PC-3 (cell line): ENCODE results near the gene OR2H1. TPM values are rescaled to one million over a fixed set of nuclear protein-coding genes. Genes with fewer than 3 reads are reported as not detected.

ENCODE experiments used
- ATAC-seq: fragments of 200-7000 bp; cut with Tn5 transposase; 2 replicates; pipeline ENCODE4 v1.9.1; 2020; ENCODE audit warnings: mild to moderate bottlenecking, moderate library complexity
- BruUV-seq: library from RNA; stranded (reverse); fragments of 400-500 nt; replicated peaks from 2 replicates; lab custom pipeline; 2021; lab: Mats Ljungman, UMichigan
- CTCF ChIA-PET: fragments of 300-600 bp; sonication (Branson Sonifier 250); formaldehyde crosslinking; loops from one replicate; lab custom pipeline; 2022; ENCODE audit warnings: antibody characterized with exemption; lab: Charles Lee
- POLR2A ChIA-PET: fragments of 300-600 bp; sonication (Branson Sonifier 250); formaldehyde crosslinking; loops from one replicate; lab custom pipeline; 2022; ENCODE audit warnings: antibody characterized with exemption; ENCODE audit not compliant: unreplicated experiment; lab: Charles Lee
- DNase-seq: peaks from one replicate; pipeline ENCODE4 v3.0.0-alpha.2; 2015
- H2AFZ ChIP-seq: fragments of 300-600 bp; sonication (generic); 2 replicates; pipeline ENCODE4 v1.6.0; 2016; ENCODE audit warnings: antibody characterized with exemption, low read length
- H3F3A ChIP-seq: fragments of 300-600 bp; sonication (generic); one replicate; pipeline ENCODE4 v1.6.0; 2017; ENCODE audit warnings: antibody characterized with exemption, low read length, control low read depth, mild to moderate bottlenecking; ENCODE audit not compliant: unreplicated experiment
- H3K27ac ChIP-seq: fragments of 300-600 bp; sonication (generic); 2 replicates; pipeline ENCODE4 v1.5.1; 2016; ENCODE audit warnings: mild to moderate bottlenecking, low read length
- H3K27me3 ChIP-seq: fragments of 300-600 bp; sonication (generic); 2 replicates; pipeline ENCODE4 v1.6.1; 2016; ENCODE audit warnings: low read length, mixed read lengths
- H3K36me3 ChIP-seq: fragments of 300-600 bp; sonication (generic); 2 replicates; pipeline ENCODE4 v1.6.1; 2016; ENCODE audit warnings: low read depth, mixed run types, low read length, mixed read lengths
- H3K4me1 ChIP-seq: fragments of 300-600 bp; sonication (generic); 2 replicates; pipeline ENCODE4 v1.5.1; 2016; ENCODE audit warnings: low read length; ENCODE audit not compliant: insufficient read depth
- H3K4me2 ChIP-seq: fragments of 300-600 bp; sonication (generic); 2 replicates; pipeline ENCODE4 v1.6.0; 2016; ENCODE audit warnings: low read length
- H3K4me3 ChIP-seq: fragments of 300-600 bp; sonication (generic); 2 replicates; pipeline ENCODE4 v1.5.1; 2016; ENCODE audit warnings: mild to moderate bottlenecking, low read length, mixed read lengths
- H3K79me2 ChIP-seq: fragments of 300-600 bp; sonication (generic); 2 replicates; pipeline ENCODE4 v1.6.1; 2017; ENCODE audit warnings: low read length, mixed read lengths
- H3K9ac ChIP-seq: fragments of 300-600 bp; sonication (generic); 2 replicates; pipeline ENCODE4 v1.6.0; 2016; ENCODE audit warnings: mild to moderate bottlenecking, low read length
- H3K9me2 ChIP-seq: fragments of 300-600 bp; sonication (generic); replicated peaks from 2 replicates; pipeline ENCODE4 v1.6.1; 2016; ENCODE audit warnings: mixed run types, low read length, mixed read lengths
- H3K9me3 ChIP-seq: fragments of 300-600 bp; sonication (generic); 2 replicates; pipeline ENCODE4 v1.6.1; 2016; ENCODE audit warnings: low read length, mixed read lengths
- H4K20me1 ChIP-seq: fragments of 300-600 bp; sonication (generic); 2 replicates; pipeline ENCODE4 v1.6.1; 2016; ENCODE audit warnings: low read length, mixed read lengths
- EZH2 ChIP-seq: fragments of 300-600 bp; sonication (generic); IDR thresholded peaks from one replicate; pipeline ENCODE4 v1.6.1; 2017; ENCODE audit warnings: antibody characterized with exemption, mild to moderate bottlenecking, low read length; ENCODE audit not compliant: unreplicated experiment
- EZH2phosphoT487 ChIP-seq: fragments of 300-600 bp; sonication (generic); IDR thresholded peaks from 2 replicates; pipeline ENCODE4 v1.6.1; 2018; ENCODE audit warnings: mild to moderate bottlenecking, antibody characterized with exemption, low read length, borderline replicate concordance
- intact Hi-C: fragments of 100-400 bp; cut with micrococcal nuclease; formaldehyde crosslinking; loops from 2 replicates; pipeline ENCODE4 v1.9.0; 2023
- total RNA-seq: library from RNA; depleted of rRNA; stranded (reverse); fragments of >200 nt; gene quantifications from 2 replicates; pipeline ENCODE4 v1.2.3, GENCODE V29; 2014
- TF ChIP-seq, protein P1 (sequence below): fragments of 300-600 bp; sonication (generic); conservative IDR thresholded peaks from 2 replicates; pipeline ENCODE4 v1.5.1; 2017; ENCODE audit warnings: antibody characterized with exemption, low read depth, mild to moderate bottlenecking, low read length

Gene OR2H1
- total RNA-seq, 1 experiment from 2014 or later = not detected

DNA sequence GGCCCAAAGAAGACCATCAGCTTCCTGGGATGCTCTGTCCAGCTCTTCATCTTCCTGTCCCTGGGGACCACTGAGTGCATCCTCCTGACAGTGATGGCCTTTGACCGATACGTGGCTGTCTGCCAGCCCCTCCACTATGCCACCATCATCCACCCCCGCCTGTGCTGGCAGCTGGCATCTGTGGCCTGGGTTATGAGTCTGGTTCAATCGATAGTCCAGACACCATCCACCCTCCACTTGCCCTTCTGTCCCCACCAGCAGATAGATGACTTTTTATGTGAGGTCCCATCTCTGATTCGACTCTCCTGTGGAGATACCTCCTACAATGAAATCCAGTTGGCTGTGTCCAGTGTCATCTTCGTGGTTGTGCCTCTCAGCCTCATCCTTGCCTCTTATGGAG lies 5.1 kb downstream of the OR2H1 start:
- Histone ChIP-seq H3K4me1 (peaks cover 16% of the 10 kb centered on the region), H3K27ac (no peak overlapping the region), H2AFZ (no peak overlapping the region), H3K9me2 (no peaks in the 10 kb centered on the region), H3K79me2 (no peaks in the 10 kb centered on the region), H3K9ac (no peak overlapping the region), H4K20me1 (no peaks in the 10 kb centered on the region), H3K4me3 (no peak overlapping the region), H3K4me2 (no peak overlapping the region), H3F3A (no peaks in the 10 kb centered on the region), H3K9me3 (no peaks in the 10 kb centered on the region), H3K27me3 (peaks cover 35% of the 10 kb centered on the region), H3K36me3 (no peaks in the 10 kb centered on the region)
- ATAC-seq (no peak), DNase-seq (no peak)
- intact Hi-C loops = no loop called here
- ChIA-PET CTCF (no interaction called here), POLR2A (no interaction called here)
- BruUV-seq = no TSS peak
- TF ChIP-seq, protein P1, sequence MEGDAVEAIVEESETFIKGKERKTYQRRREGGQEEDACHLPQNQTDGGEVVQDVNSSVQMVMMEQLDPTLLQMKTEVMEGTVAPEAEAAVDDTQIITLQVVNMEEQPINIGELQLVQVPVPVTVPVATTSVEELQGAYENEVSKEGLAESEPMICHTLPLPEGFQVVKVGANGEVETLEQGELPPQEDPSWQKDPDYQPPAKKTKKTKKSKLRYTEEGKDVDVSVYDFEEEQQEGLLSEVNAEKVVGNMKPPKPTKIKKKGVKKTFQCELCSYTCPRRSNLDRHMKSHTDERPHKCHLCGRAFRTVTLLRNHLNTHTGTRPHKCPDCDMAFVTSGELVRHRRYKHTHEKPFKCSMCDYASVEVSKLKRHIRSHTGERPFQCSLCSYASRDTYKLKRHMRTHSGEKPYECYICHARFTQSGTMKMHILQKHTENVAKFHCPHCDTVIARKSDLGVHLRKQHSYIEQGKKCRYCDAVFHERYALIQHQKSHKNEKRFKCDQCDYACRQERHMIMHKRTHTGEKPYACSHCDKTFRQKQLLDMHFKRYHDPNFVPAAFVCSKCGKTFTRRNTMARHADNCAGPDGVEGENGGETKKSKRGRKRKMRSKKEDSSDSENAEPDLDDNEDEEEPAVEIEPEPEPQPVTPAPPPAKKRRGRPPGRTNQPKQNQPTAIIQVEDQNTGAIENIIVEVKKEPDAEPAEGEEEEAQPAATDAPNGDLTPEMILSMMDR = no peak
- no peak for TF ChIP-seq EZH2phosphoT487

DNA sequence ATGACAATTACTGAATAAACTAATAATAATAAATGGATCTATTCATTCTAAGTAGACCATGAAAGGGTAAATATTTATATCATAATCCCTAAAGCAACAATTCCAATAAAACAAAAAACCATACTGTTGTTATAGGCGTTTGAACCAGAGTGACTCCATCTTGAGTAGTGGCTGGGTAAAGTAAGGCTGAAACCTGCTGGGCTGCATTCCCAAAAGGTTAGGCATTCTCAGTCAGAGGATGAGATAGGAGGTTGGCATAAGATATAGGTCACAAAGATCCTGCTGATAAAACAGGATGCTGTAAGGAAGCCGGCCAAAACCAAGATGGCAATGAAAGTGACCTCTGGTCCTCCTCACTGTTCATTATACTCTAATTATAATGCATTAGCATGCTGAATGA lies 8.3 kb downstream of the OR2H1 start:
- peaks cover 21% of the 10 kb centered on the region; the same call in 1 of the 2 replicates for H3K27me3 ChIP-seq
- H2AFZ ChIP-seq = no peak overlapping the region
- ChIA-PET CTCF (no interaction called here), POLR2A (no interaction called here)
- peak; percentile 78 for DNase-seq
- peaks cover 16% of the 10 kb centered on the region for H3K4me1 ChIP-seq
- no peak overlapping the region for H3K4me2 ChIP-seq
- no peaks in the 10 kb centered on the region for H3K36me3 ChIP-seq
- no peaks in the 10 kb centered on the region for H3K79me2 ChIP-seq
- BruUV-seq = no TSS peak
- no peaks in the 10 kb centered on the region for H3K9me2 ChIP-seq
- no peaks in the 10 kb centered on the region for H4K20me1 ChIP-seq
- intact Hi-C loops = no loop called here
- H3K4me3 ChIP-seq = no peak overlapping the region
- no peak overlapping the region for H3K9ac ChIP-seq
- no peak overlapping the region for H3K27ac ChIP-seq
- H3K9me3 ChIP-seq = no peaks in the 10 kb centered on the region
- H3F3A ChIP-seq = no peaks in the 10 kb centered on the region
- no peak for TF ChIP-seq EZH2phosphoT487
- TF ChIP-seq EZH2 = no peak
- TF ChIP-seq, protein P1 = no peak
- no peak for ATAC-seq

DNA sequence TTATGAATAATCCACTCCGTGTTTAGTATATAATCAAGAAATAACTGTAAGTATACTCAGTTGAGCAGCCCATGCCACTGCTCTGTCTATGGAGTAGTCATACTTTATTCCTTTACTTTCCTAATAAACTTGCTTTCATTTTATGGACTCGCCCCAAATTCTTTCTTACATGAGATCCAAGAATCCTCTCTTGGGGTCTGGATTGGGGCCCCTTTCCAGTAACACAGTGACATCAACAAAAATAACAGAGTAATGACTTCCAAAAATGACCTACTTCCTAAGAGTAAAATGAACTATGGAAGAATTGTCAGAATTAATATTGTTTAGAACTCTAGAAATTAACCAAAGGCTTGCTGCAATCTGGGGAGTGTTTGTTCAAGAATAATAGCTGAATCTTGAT lies 8.8 kb downstream of the OR2H1 start:
- no peak overlapping the region for H2AFZ ChIP-seq
- H3K79me2 ChIP-seq = no peaks in the 10 kb centered on the region
- ChIA-PET POLR2A (no interaction called here), CTCF (no interaction called here)
- no peak for TF ChIP-seq EZH2phosphoT487
- TF ChIP-seq, protein P1 = no peak
- no peak for TF ChIP-seq EZH2
- no peaks in the 10 kb centered on the region for H3K36me3 ChIP-seq
- no peaks in the 10 kb centered on the region for H3F3A ChIP-seq
- H3K27ac ChIP-seq = no peak overlapping the region
- no TSS peak for BruUV-seq
- no peak overlapping the region for H3K9ac ChIP-seq
- DNase-seq (no peak), ATAC-seq (no peak)
- H3K4me2 ChIP-seq = no peak overlapping the region
- intact Hi-C loops = no loop called here
- peaks cover 25% of the 10 kb centered on the region; the same call in 1 of the 2 replicates for H3K27me3 ChIP-seq
- peaks cover 16% of the 10 kb centered on the region for H3K4me1 ChIP-seq
- no peaks in the 10 kb centered on the region for H3K9me2 ChIP-seq
- H3K9me3 ChIP-seq = no peaks in the 10 kb centered on the region
- no peak overlapping the region for H3K4me3 ChIP-seq
- H4K20me1 ChIP-seq = no peaks in the 10 kb centered on the region
